ENCODE measurements around the gene PLCB2. TPM values are rescaled to one million over a fixed set of nuclear protein-coding genes. Genes with fewer than 3 reads are reported as not detected.

PLCB2 gene
- total and polyA plus RNA-seq, 2 donors (not counting 1 experiment from before 2014, with no cell fraction given): 166 to 312 TPM

- peaks cover 9% of the 10 kb centered on the region for H3K4me1 Mint-ChIP-seq
- DNase-seq (no peak), ATAC-seq (ENCODE audit: low read depth) (no peak)
- H3K36me3 ChIP-seq (replicated peaks in 1 of 2; ENCODE audit: control extremely low read depth in 1 of 2, control insufficient read depth in 1 of 2, extremely low read depth in 1 of 2, insufficient read depth in 2 of 2, low read length in 1 of 2): no peaks in the 10 kb centered on the region
- H3K4me1 ChIP-seq (ENCODE audit: control insufficient read depth in 2 of 2, insufficient read depth in 2 of 2, low read length in 2 of 2): peaks cover 4 to 13% of the 10 kb centered on the region in 2 donors
- H3K27ac Mint-ChIP-seq: no peak within 1 kb of the TSS
- H3K4me2 ChIP-seq (replicated peaks; ENCODE audit: low read depth, low read length, poor library complexity, severe bottlenecking): no peak within 1 kb of the TSS
- H3K9me3 Mint-ChIP-seq (ENCODE audit: insufficient read depth): no peaks in the 10 kb centered on the region
- no peak for TF ChIP-seq EZH2 (IDR thresholded peaks at IDR 0.05; ENCODE audit: borderline replicate concordance, insufficient read depth, low read depth, low read length, poor library complexity, severe bottlenecking)
- TF ChIP-seq, protein P1, sequence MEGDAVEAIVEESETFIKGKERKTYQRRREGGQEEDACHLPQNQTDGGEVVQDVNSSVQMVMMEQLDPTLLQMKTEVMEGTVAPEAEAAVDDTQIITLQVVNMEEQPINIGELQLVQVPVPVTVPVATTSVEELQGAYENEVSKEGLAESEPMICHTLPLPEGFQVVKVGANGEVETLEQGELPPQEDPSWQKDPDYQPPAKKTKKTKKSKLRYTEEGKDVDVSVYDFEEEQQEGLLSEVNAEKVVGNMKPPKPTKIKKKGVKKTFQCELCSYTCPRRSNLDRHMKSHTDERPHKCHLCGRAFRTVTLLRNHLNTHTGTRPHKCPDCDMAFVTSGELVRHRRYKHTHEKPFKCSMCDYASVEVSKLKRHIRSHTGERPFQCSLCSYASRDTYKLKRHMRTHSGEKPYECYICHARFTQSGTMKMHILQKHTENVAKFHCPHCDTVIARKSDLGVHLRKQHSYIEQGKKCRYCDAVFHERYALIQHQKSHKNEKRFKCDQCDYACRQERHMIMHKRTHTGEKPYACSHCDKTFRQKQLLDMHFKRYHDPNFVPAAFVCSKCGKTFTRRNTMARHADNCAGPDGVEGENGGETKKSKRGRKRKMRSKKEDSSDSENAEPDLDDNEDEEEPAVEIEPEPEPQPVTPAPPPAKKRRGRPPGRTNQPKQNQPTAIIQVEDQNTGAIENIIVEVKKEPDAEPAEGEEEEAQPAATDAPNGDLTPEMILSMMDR (IDR thresholded peaks at IDR 0.05): no peak
- WGBS (ENCODE audit: insufficient coverage): 50% methylated on average over 16 of the region's 17 CpGs
- H3K9ac ChIP-seq (ENCODE audit: low read length): no peak within 1 kb of the TSS
- peaks cover 0 to 12% (median 0%) of the 10 kb centered on the region in 4 experiments for H3K27me3 ChIP-seq (replicated peaks in 1 of 4; ENCODE audit: control extremely low read depth in 1 of 4, control insufficient read depth in 3 of 4, insufficient read depth in 4 of 4, low read length in 3 of 4)
- ChIA-PET POLR2A (interaction anchor here (0.6 kb wide), 1 partner anchor 1228 kb away, joined by 5 read pairs; no protein-coding TSS in a partner anchor), CTCF (interaction anchor here (0.5 to 15.0 kb wide), 10 partner anchors 11 to 136 kb away, joined by 3 to 382 read pairs (median 69); partner anchors contain the start of genes INAFM2 and PLCB2)
- no peak within 1 kb of the TSS for H3K27ac ChIP-seq (ENCODE audit: low read length in 2 of 2)
- H3K27me3 Mint-ChIP-seq: peaks cover 4% of the 10 kb centered on the region
- intact Hi-C loops (cut with micrococcal nuclease): no loop called here
- H2AFZ ChIP-seq (ENCODE audit: insufficient read depth, low read depth, low read length, poor library complexity, severe bottlenecking): no peak within 1 kb of the TSS
- no peaks in the 10 kb centered on the region for H3K79me2 ChIP-seq (ENCODE audit: control insufficient read depth, insufficient read depth, low read length)
- no peaks in the 10 kb centered on the region for H3K9me3 ChIP-seq (ENCODE audit: control extremely low read depth in 1 of 3, control insufficient read depth in 2 of 3, insufficient read depth in 1 of 3, low read length in 2 of 3)
- H3K4me3 ChIP-seq (ENCODE audit: control extremely low read depth in 1 of 5, extremely low read depth in 1 of 5, insufficient read depth in 1 of 5, low read depth in 2 of 5, low read length in 4 of 5): no peak within 1 kb of the TSS
- no peak within 1 kb of the TSS for H3K4me3 Mint-ChIP-seq
- no peaks in the 10 kb centered on the region for H4K20me1 ChIP-seq (ENCODE audit: control insufficient read depth, insufficient read depth, low read length, poor library complexity, severe bottlenecking)
These were observed 33.1 kb upstream of the PLCB2 start, which contains the start of gene CCDC9B for GRCh38 chr15:40340740-40341400. Gene CCDC9B, minus strand, starts transcription at chr15:40340939. Its CDS starts 120 bp downstream, at chr15:40340819.
